ENCODE measurements around the gene ZNF550.
A peak's percentile ranks its signal among the peaks of the same experiment; 100 is the strongest.

The ZNF550 gene

DNA sequence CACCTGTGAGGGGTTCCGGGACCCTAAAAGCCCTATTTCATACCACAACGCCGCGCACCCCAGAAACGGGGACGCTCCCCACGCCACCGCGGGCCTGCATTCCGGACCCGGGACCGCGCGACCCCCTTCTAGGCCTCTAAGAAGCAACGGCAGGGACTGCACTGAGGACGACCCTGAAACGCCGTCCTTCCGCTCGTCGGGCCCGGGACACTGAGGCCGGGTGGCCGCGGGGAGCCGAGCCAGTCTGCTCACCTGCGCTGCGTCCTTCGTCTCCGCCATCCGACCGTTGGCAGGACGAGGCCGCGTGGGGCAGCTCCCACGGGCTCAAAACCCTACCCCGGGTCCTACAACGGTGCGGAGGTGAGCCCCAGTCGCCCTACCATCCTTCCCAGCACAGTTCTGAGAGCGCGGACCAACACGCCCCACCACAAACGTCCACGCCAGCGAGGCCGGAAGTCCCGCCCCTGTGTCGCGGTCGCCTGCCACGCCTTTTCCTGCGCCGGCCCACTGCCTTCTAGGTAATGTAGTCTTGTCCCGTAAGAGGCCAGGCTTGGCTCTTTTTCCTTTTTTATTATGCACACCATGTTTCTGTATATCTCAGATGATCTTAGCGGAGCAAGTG, at the start of gene ZNF550:
ZNF550 (minus strand) TSS at position 460 of the 622 bp plus-strand sequence; CDS start at position 279, 181 bp downstream.
- DNase-seq (ENCODE audit: low read depth), result peak; percentile 53

DNA sequence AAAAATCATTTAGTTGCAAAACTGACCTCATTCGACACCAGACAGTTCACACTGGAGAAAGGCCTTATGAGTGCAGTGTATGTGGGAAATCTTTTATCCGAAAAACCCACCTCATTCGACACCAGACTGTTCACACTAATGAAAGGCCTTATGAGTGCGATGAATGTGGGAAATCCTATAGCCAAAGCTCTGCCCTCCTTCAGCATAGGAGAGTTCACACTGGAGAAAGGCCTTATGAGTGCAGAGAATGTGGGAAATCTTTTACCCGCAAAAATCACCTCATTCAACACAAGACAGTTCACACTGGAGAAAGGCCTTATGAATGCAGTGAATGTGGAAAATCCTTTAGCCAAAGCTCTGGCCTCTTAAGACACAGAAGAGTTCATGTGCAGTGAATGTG, 47.3 kb upstream of the ZNF550 start:
- DNase-seq (ENCODE audit: low read depth), result no peak

DNA sequence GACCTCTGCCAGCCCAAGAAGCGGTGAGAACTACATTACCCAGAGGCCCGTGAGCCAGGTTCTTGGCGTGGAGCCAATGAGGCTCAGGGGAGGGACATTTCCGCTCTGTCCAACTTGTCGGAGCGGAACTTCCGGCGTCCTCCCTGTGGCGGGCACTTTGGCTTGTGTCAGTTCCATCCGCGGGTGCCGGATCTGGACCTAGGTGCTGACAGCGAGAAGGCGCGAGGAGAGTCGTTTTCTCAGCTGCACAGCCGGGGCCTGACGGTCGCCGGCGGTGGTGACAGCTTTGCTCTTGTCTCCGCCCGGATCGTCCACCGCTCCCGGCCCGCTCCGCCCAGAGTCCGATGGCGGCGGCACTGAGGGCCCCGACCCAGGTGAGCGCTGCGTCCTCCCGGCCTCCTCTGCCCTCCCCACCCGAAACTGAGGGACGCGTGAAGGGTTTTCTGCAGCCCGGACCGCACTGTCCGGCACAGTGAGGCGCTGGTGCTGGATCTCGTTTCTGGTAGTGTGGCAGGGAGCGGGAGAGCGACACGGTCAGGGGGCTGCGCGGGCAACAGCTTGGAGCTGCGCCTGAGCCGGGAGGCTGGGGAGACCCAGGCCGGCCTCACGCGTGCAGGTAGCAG, 40.2 kb upstream of the ZNF550 start, which contains the start of gene ZNF530:
ZNF530 (plus strand) TSS at position 125 of the 623 bp plus-strand sequence. CDS start 4,461 bp downstream, outside the sequence.
- DNase-seq (ENCODE audit: low read depth), result peak; percentile 63

DNA sequence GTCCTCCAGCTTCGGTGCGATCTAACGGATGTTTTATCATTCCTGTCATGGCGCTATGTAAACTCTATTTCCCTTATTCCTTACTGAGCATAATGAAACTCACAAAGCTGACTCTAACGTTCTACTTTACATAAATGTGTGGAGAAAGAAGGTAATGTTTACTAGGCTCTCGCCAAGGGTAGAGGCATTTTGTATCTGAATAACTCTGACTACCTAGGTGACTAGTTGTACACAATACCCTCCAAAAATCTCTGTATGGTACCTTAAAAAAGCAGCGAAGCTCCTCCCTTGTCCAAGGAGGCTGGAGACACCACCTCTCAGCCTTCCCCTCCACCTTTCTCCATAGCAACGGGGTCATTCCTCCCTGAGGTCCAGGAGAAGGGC, 39.7 kb upstream of the ZNF550 start:
- no peak for DNase-seq (ENCODE audit: low read depth)

DNA sequence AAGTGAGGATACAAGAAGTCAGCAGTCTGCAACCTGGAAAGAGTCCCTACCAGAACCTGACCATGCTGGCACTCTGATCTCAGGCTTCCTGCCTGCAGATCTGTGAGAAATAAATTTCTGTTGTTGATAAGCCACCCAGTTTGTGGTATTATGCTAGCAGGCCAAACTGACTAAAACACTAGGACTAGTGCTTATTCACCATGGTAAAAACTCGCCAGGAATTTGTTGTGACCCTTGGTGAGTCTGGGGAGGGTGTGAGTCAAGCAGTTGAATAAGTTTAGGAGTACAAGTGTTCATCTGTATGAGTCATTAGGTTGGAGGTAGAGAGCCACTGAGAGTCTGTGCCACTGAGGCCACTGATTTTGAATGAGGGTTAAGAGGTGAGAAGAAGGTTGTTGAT, 27.9 kb upstream of the ZNF550 start:
- DNase-seq (ENCODE audit: low read depth), result peak; percentile 56

DNA sequence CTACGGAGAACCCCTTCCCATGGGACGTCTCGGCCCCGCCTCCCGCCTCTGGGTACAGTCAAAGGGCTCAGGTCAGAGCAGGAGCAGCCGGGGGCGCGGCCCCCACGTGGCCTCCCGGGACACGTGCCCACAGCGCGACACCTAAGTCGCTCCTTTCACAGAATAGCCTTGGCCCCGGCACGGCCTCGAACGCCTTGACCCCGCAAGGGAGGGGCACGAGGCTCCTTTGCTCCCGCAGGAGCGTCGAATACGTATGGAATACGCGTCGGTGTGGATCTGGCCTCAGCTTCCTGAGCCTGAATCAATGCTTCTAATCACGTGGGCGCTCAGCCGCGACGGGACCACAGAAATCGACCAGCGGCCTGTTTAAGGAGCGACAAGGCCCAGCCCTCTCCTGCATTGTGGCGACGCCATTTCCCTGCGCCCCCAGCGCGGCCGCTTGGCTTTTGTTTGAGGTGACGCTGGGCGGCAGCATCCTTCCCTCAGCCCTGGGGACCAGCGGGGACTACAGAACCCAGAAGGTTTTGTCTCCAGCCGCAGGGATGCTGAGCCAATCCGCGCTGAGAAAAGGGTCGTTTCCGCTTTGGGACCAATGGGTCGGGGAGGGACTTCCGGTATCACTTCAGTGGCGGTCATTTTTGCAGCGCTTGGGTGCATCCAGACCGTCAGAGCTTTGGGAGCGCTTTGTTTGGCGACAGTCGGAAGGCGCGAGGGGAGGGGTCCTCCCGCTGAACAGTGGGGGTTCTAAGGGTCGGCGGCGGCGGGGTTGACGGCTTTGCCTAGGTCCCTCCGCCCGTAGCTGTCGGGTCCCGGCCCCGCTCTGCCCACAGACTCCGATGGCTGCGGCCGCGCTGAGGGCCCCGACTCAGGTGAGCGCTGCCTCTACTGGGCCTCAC, 24.1 kb upstream of the ZNF550 start, which contains the start of gene ZIK1:
ZIK1 (plus strand) TSS at position 625 of the 896 bp plus-strand sequence; CDS start at position 837, 212 bp downstream.
- DNase-seq (ENCODE audit: low read depth), result peak; percentile 63

DNA sequence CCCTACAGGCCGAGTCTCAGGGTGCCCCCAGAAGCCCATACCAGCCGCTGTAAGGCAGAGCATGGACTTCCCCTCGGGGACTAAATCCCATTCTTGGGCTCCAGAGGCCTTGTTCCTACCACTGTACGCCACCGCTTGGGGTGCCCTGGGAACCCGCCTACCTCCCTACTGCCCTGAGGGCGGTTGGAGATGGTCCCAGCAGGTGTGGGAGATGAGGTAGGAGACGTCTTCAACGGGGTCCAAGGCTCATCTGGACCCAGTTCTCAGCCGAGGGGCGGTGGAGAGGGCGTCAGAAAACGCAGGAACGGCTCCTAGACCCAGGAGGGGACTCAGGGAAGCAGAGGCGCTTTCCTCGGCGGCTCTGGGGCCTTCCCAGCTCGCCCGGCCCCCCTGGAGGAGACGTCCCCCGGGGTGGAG, 23.4 kb upstream of the ZNF550 start:
- DNase-seq (ENCODE audit: low read depth), result no peak

DNA sequence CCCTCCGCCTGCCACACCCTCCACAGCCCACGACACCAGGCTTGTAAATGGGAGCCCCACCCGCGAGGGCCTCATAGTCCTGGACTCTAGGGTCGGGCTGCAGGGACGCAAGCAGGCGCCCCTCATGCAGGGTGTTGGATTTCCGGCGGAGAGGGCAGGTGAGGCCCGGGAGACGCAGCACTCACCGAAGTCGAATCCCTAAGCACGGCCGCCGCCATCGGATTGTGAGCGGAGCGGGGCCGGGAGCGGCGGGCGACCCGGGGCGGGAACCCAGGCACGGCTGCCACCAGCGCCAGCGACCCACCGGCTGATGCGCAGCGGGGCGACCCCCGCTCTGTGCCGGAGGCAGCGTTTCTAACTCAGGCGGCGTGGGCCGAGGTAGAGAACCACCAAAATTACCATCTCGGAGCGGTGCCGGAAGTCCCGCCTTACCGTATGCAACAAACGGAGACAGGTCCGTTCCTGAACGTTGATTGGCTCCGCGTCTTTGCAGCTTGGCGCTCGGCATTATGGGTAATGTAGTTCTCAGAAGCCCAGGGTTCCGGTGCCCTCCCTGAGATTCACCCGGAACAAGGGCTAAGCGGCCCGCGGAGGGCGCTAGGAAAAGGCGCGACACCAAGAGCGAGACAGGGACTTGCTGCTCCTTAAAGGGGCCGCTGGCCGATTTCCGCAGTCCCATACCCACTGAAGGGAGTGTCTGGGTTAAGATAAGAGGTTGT, 19.0 kb upstream of the ZNF550 start, which contains the start of gene ZNF416:
ZNF416 (minus strand) TSS at position 425 of the 719 bp plus-strand sequence; CDS start at position 218, 207 bp downstream.
- peak; percentile 96 for DNase-seq (ENCODE audit: low read depth)

DNA sequence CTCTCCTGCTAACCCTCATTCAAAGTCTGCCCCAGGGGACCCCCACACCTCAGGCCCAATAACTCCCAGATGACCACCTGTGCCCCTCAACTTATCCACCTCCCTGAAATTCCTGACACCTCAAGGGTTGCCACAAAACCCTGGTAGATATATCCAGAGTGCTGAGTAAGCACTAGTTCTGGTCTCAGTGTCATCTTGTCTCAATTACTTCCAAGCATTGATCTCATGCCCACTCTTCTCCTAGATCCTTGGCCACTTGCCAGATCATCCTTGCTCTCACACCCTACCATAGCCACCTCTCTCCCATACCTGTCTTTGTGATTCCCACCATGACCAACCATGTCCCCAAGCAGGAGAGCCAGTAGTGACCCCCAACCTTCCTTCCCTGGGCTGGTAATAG, 17.0 kb upstream of the ZNF550 start:
- DNase-seq (ENCODE audit: low read depth), result no peak

DNA sequence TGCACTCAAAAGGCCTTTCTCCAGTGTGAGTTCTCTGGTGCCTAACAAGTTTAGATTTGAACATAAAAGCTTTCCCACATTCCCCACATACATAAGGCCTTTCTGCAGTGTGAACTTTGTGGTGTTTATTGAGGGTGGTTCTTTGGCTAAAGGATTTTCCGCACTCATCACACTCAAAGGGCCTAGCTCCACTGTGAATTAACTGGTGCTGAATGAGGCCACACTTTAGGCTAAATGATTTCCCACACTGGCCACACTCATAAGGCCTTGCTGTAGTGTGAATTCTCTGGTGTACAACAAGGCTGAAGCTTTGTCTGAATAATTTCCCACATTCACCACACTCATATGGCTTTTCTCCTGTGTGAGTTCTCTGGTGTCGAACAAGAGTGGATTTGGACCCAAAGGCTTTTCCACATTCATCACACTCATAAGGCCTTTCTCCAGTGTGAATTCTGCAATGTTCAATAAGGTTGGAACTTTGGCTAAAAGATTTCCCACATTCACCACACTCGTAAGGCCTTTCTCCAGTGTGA, 12.8 kb upstream of the ZNF550 start:
- DNase-seq (ENCODE audit: low read depth), result no peak

DNA sequence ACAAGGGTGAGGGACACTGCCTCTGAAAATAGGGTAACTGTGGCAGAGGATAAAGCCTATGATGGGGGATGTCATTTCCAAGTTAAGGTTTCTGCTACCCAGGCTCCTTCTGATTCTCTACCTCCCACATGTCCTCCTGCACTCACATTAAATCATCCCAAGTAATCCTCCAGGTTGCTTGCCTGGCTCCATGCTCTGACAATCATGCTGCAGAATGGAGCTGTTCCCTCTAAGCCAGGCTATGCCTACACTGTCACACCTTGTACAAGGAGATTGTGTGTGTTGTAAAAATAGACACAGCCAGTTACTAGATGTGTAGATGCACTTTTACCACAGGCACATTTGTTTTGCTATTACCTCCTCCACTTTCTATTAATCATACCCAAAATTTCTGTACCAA, 11.0 kb upstream of the ZNF550 start:
- no peak for DNase-seq (ENCODE audit: low read depth)

DNA sequence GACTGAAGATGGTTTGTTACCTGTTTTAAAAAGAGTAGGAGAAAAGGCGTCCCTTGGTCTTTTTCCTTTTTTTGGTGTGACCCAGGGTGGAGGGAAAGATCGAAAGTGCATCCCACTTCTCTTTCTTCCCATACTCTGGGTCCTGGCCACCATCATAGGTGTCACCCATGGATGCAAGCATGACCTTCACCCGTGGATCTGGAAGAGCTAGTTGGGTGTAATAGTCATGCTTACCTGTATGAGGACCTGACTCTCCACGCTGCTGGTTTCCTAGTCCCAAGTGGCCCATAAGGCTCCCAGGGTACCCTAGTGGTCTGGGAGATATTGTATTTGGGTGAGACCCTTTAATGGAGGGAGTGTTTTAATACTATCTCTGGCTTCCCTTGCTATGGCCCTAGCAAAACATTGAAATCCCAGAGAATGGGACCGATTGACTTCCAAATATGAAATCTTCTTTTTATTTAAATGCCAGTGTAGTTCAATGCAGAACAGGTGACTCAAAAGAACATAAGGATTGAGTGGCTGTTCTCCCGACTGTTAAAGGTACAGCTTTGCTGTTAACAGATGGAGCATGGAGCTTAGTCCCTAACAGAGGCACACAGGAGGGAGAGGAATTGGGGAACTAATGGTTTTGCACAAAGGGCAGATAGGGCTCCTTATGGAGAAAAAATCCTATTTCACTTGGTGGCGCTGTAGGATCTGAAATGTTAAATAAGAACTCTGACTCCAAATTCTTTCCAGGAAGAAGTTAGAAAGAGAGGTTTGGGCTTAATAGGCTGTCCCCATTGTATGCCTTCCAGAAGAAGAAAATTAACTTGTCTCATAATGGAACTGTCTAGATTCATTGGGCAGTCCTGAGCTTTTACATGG, 7.0 kb upstream of the ZNF550 start:
- no peak for DNase-seq (ENCODE audit: low read depth)

DNA sequence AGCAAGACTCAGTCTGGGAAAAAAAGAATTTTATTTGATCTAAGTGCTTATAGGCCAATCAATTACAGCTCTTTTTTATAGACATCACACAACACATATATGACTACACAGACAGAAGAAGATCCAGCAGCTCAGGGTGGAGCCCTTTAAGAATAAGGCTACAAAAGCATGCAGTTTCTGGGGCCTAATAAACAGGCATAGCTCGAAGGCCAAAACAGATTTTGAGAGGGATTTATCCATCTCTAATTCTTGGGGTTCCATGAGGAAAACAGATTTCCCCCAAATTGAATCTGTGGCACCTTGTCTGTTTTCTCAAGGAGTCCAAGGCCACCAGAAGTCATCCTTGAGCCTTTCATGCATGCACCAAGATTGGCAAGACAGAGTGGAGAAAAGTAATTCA, 3.9 kb upstream of the ZNF550 start:
- no peak for DNase-seq (ENCODE audit: low read depth)

DNA sequence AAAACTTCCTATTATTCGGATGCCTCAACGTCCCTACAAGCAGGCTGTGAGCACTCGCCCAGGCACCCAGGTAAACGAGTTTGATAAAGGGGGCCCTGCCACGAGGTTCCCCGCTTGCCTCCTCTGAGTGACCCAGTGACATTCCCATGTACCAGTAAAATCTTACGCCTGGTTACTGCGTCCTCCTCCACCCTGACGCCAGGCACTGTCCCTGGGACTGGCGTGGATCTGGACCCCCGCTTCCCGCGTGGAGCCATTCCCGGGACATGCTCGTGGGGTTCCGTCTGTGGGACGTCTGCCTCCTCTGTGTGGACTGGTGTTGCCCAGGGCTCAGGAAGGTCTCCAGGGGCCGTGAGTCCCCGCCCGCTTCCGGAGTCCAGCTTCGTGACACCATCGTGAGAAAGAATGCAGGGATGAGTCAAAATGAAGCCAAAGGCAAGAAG, 407 bp upstream of the ZNF550 start:
- peak; percentile 28 for DNase-seq (ENCODE audit: low read depth)

DNA sequence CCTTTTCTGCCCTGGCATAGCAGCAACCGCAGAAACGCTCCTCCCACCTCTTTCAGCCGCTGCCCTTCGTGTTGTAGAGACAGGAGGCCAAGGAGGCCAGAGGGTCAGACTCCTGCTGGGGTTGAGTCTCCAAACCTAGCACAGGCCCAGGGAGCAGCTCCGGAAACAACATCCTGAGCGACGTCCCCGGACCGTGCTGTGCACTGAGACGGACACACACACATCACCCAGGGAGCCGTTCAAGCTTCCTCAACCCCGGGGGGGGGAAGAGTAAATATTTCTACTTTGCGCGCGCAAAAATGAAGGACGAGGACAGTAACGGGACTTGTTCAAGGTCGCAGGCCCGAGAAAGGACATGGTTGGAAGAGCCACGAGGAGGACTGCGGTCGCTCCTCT, 657 bp downstream of the ZNF550 start:
- no peak for DNase-seq (ENCODE audit: low read depth)

DNA sequence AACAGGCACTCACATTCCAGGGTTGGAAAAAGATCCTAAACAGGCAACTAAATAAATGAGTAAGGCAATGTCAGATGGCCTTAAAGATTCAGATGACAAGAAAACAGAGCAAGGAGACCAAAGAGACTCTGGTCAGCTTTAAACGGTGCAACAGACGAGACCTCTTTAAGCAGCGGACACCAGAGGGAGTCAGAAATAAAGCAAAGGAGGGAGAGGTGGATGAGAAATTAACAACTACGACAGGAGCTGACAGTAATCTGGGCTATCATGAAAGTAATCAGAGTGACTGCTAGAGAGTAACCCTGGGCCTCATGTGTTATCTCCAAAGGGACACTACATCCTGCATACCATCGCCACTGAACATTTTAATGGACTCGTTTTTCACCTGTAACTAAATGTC, 1.1 kb downstream of the ZNF550 start:
- no peak for DNase-seq (ENCODE audit: low read depth)

DNA sequence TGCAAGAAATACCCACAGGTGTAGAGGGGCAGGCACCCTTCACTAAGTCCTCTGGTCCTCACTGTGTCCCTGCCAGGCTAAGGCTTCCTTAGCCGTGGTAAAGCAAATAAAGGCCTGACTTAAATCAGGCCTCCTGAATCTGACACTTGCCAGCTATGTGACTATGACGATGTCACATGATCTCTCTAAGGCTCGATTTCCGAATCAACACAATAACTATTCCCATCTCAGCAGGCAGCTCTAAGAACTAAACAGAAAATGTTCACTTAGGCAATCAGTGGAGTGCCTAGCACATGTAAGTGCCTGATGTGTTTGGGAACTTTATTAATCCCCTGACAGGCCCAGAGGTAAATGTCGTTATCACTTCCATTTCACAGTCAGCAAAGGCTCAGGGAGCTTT, 2.0 kb downstream of the ZNF550 start:
- no peak for DNase-seq (ENCODE audit: low read depth)

DNA sequence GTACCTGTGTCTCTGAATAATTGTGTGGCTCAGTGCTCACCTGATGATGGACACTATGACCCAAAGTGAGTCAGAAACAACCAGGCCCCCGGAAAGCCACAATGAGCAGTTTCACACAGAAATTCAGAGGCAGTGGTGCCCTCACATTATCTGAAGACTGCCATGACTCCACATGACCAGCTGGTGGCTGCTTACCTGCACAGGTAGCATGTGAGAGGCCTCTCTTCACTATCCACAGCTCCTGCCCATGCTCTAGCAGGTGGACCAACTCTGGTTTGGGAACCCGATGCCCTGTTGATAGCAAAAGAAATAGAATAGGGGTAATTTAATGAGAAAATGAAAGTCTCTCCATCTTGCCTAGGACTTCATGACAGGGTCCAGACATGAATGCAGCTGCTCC, 7.2 kb downstream of the ZNF550 start:
- DNase-seq (ENCODE audit: low read depth), result no peak

DNA sequence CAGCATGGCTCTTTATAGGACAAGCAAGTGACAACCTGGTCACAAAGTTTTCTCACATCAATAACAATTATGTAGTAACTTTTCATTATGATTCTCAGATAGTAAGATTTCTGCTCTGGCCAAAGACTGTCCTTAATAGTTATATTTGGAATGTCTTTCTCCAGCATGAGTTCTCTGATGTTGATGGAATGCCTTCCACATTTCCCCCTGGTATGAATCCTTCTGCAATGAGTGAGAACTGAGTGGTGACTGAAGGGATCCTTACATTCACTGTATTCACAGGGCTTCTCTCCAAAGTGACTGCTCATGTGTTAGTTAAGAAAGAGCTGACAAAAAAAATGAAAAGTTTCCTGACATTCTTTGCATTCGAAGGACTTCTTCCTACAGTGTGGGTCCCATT, 13.2 kb downstream of the ZNF550 start:
- DNase-seq (ENCODE audit: low read depth), result no peak

DNA sequence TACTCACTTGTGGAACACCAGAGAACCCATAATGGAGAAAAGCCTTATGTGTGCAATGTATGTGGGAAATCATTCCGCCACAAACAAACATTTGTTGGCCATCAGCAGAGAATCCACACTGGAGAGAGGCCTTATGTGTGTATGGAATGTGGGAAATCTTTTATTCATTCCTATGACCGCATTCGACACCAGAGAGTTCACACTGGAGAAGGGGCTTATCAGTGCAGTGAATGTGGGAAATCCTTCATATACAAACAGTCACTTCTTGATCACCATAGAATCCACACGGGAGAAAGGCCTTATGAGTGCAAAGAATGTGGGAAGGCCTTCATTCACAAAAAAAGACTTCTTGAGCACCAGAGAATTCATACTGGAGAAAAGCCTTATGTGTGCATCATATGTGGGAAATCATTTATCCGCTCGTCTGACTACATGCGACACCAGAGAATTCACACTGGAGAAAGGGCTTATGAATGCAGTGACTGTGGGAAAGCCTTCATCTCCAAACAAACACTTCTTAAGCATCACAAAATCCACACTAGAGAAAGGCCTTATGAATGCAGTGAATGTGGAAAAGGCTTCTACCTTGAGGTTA, 21.6 kb downstream of the ZNF550 start:
- no peak for DNase-seq (ENCODE audit: low read depth)
